Gastrocnemius medialis (tissue), 4 donors: ENCODE measurements around the gene HS2ST1.

Experiments used
- CTCF ChIP-seq, 5 experiments: fragments of 450-650 bp in 3 of 5; fragments of 200-600 bp in 2 of 5; sonication (generic) in 2 of 5; IDR thresholded peaks in 4 of 5; conservative IDR thresholded peaks in 1 of 5; 1 replicate in 4 of 5; 2 replicates in 1 of 5; pipeline ENCODE4 v1.5.1; 2016 to 2019; ENCODE audit warnings: antibody characterized with exemption in 5 of 5, mild to moderate bottlenecking in 3 of 5, moderate library complexity in 3 of 5
- POLR2A ChIP-seq, 2 donors: fragments of 450-650 bp; IDR thresholded peaks; one replicate each; pipeline ENCODE4 v1.6.1; 2017; ENCODE audit warnings: antibody characterized with exemption in 2 of 2, mild to moderate bottlenecking in 2 of 2, moderate library complexity in 2 of 2

- TF ChIP-seq CTCF (IDR thresholded peaks at IDR 0.05 in 4 of 5, conservative IDR thresholded peaks at IDR 0.05 in 1 of 5): no peak
- TF ChIP-seq POLR2A (IDR thresholded peaks at IDR 0.05): no peak
Observed at GRCh38 chr1:86987446-86987845, 73.0 kb downstream of the HS2ST1 start.
